ENCODE measurements around the gene ALCAM.

DNA sequence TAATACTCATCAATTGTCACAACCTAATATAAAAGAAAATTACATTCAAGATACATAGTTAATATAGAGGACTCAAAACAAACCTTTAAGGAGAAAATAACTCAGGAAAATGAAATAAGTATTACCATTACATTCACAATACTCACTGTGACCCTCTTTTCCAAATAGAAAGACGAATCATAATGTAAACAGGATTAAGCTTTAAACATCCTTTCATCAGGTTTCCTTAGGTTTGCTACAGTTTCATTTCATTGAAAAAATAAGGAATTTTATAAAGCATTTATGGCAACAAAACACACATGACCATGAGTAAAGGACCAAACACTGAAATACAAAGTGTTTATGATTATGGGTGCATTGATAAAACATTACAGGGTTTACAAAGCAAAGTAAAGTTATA is 162.7 kb downstream of the ALCAM start:
- TF ChIP-seq POLR2AphosphoS5 (IDR thresholded peaks at IDR 0.05; ENCODE audit: low read depth, low read length), result no peak
- no peak for TF ChIP-seq TAF1 (IDR thresholded peaks at IDR 0.05; ENCODE audit: borderline replicate concordance, insufficient read depth, low read length)
- TF ChIP-seq, protein P1, sequence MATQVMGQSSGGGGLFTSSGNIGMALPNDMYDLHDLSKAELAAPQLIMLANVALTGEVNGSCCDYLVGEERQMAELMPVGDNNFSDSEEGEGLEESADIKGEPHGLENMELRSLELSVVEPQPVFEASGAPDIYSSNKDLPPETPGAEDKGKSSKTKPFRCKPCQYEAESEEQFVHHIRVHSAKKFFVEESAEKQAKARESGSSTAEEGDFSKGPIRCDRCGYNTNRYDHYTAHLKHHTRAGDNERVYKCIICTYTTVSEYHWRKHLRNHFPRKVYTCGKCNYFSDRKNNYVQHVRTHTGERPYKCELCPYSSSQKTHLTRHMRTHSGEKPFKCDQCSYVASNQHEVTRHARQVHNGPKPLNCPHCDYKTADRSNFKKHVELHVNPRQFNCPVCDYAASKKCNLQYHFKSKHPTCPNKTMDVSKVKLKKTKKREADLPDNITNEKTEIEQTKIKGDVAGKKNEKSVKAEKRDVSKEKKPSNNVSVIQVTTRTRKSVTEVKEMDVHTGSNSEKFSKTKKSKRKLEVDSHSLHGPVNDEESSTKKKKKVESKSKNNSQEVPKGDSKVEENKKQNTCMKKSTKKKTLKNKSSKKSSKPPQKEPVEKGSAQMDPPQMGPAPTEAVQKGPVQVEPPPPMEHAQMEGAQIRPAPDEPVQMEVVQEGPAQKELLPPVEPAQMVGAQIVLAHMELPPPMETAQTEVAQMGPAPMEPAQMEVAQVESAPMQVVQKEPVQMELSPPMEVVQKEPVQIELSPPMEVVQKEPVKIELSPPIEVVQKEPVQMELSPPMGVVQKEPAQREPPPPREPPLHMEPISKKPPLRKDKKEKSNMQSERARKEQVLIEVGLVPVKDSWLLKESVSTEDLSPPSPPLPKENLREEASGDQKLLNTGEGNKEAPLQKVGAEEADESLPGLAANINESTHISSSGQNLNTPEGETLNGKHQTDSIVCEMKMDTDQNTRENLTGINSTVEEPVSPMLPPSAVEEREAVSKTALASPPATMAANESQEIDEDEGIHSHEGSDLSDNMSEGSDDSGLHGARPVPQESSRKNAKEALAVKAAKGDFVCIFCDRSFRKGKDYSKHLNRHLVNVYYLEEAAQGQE (IDR thresholded peaks at IDR 0.05; ENCODE audit: insufficient read depth in 1 of 2, low read depth in 2 of 2, low read length in 2 of 2), result no peak
- no peak for TF ChIP-seq FOXP2 (optimal IDR thresholded peaks at IDR 0.05; ENCODE audit: borderline replicate concordance, extremely low read depth, extremely low read length, insufficient read depth)
